Memory B cell (primary cell): ENCODE results near the gene LCA5L.
A peak's percentile ranks its signal among the peaks of the same experiment; 100 is the strongest.

ENCODE experiments used
- ATAC-seq: fragments of 150-1000 bp; cut with Tn5 transposase; 2 replicates; pipeline ENCODE4 v1.10.0; 2021; ENCODE audit warnings: low read depth, mild to moderate bottlenecking, moderate library complexity
- DNase-seq, 2 donors: peaks; one replicate each; pipeline ENCODE4 v3.0.0; 2022; ENCODE audit warnings: low spot score in 2 of 2
- H3K27ac Mint-ChIP-seq: one replicate; pipeline ENCODE4 v1.8.0; 2022; ENCODE audit warnings: mild to moderate bottlenecking, moderate library complexity, mixed read lengths
- H3K27me3 Mint-ChIP-seq: one replicate; pipeline ENCODE4 v1.8.0; 2022; ENCODE audit warnings: mixed read lengths
- H3K36me3 Mint-ChIP-seq: one replicate; pipeline ENCODE4 v1.8.0; 2022; ENCODE audit warnings: mild to moderate bottlenecking, mixed read lengths
- H3K4me1 Mint-ChIP-seq: one replicate; pipeline ENCODE4 v1.8.0; 2022; ENCODE audit warnings: mixed read lengths
- H3K4me3 Mint-ChIP-seq: one replicate; pipeline ENCODE4 v1.8.0; 2022; ENCODE audit warnings: mild to moderate bottlenecking, moderate library complexity, mixed read lengths
- H3K9me3 Mint-ChIP-seq: one replicate; pipeline ENCODE4 v1.8.0; 2022; ENCODE audit warnings: mixed read lengths

Gene LCA5L

GRCh38 chr21:39463308-39463707 is 17.7 kb upstream of the LCA5L start:
- peaks cover 2% of the 10 kb centered on the region for H3K4me1 Mint-ChIP-seq
- no peaks in the 10 kb centered on the region for H3K27me3 Mint-ChIP-seq
- H3K36me3 Mint-ChIP-seq = peaks cover 3% of the 10 kb centered on the region
- H3K9me3 Mint-ChIP-seq = no peaks in the 10 kb centered on the region
- no peak overlapping the region for H3K4me3 Mint-ChIP-seq
- no peak for ATAC-seq
- no peak for DNase-seq
- H3K27ac Mint-ChIP-seq = no peak overlapping the region

- Mint-ChIP-seq H3K27ac (no peak overlapping the region), H3K4me3 (no peak overlapping the region), H3K4me1 (peaks cover 2% of the 10 kb centered on the region), H3K36me3 (peaks cover 1% of the 10 kb centered on the region), H3K27me3 (no peaks in the 10 kb centered on the region), H3K9me3 (no peaks in the 10 kb centered on the region)
- DNase-seq (no peak), ATAC-seq (peak; percentile 58)
Measured at GRCh38 chr21:39461419-39461818, 15.8 kb upstream of the LCA5L start.

DNA sequence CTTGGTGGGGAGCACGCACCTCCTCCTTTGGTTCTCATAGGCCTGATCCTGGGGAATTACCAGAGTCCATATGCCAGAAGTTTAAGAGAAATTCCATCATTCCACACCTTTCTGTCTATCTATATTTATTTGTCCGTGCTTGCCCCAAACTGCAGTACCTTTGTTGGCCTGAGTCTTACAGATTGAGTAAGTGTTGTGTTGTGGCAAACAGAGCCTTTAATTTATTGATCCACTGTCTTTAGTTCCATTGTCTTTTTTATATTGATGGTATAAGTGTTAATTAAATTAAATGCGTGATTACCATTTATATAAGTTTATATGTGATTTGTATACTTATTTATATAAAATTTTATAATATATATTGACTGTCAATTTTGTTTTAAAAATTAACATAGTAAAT is 11.1 kb upstream of the LCA5L start:
- H3K27ac Mint-ChIP-seq = no peak overlapping the region
- H3K27me3 Mint-ChIP-seq = no peaks in the 10 kb centered on the region
- ATAC-seq (no peak), DNase-seq (no peak)
- H3K36me3 Mint-ChIP-seq = no peaks in the 10 kb centered on the region
- H3K4me1 Mint-ChIP-seq = peaks cover 2% of the 10 kb centered on the region
- no peak overlapping the region for H3K4me3 Mint-ChIP-seq
- no peaks in the 10 kb centered on the region for H3K9me3 Mint-ChIP-seq

DNA sequence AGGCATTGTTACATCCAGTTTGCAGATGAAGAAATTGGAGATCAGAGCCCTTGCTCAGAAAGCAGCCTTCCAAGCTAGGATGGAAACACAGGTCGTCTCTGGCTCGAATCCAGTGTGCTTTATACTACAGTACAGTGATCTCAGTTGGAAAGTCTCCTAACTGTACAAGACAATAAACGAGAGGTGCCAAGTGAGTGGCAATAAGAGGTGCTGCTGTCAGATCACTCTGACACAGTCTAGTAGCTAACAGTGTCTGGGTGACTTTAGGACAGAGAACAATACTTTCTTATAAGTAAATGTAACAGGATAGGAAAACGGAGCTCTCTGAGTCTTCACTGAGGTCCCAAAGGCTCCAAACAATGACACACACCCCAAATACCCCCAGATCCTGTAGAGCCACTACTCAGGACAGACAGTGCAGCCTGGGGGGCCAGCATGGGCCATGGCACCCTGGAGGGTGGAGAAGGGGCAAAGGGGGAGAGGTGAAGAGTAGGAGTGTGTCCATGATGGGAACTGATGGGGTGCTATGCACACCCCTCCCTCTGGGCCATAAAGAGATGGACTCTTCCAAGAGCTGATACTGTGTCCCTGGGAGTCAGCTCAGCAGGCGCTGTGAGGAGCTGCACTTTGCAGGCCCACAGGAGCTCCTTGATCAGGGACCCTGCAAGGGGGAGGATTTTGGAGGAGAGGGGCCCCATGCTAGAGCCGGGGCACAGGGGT is 9.5 kb upstream of the LCA5L start:
- Mint-ChIP-seq H3K36me3 (no peaks in the 10 kb centered on the region), H3K27ac (no peak overlapping the region), H3K27me3 (no peaks in the 10 kb centered on the region), H3K4me3 (no peak overlapping the region), H3K9me3 (no peaks in the 10 kb centered on the region), H3K4me1 (no peaks in the 10 kb centered on the region)
- DNase-seq (no peak), ATAC-seq (no peak)

DNA sequence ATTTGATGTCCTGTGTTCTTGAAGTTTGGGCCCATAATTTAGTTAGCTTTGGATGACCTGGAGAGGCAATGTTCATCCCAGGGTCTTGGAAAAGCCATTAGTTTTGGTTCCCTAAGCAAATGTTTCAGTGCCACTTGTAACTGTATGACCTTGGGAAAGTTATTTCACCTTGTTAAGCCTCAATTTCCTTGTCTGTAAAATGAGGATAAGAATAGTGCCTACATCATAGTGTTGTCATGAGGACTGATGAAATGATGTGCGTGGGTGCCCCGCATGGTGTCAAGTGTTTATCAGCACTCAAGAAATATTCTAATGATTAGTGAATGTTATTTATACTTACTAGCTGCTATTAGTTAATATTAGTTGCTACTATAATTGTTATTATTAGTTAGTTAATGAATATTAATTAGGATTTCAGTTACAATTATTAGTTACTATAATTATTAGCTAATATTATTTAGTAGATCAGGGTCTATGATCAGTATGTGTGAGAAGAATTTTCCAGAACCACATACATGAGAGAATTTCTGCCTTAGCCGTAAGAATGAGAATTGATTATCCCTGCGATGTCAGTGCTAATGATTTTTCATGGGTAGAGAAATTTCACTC is 8.1 kb upstream of the LCA5L start:
- Mint-ChIP-seq H3K9me3 (no peaks in the 10 kb centered on the region), H3K36me3 (no peaks in the 10 kb centered on the region), H3K27ac (no peak overlapping the region), H3K27me3 (no peaks in the 10 kb centered on the region), H3K4me3 (no peak overlapping the region), H3K4me1 (no peaks in the 10 kb centered on the region)
- ATAC-seq (no peak), DNase-seq (no peak)

GRCh38 chr21:39452970-39453342 is 7.4 kb upstream of the LCA5L start:
- no peaks in the 10 kb centered on the region for H3K36me3 Mint-ChIP-seq
- DNase-seq (no peak), ATAC-seq (no peak)
- no peaks in the 10 kb centered on the region for H3K4me1 Mint-ChIP-seq
- no peaks in the 10 kb centered on the region for H3K27me3 Mint-ChIP-seq
- H3K4me3 Mint-ChIP-seq = no peak overlapping the region
- H3K9me3 Mint-ChIP-seq = no peaks in the 10 kb centered on the region
- H3K27ac Mint-ChIP-seq = no peak overlapping the region

GRCh38 chr21:39452207-39452969 is 6.8 kb upstream of the LCA5L start:
- H3K27me3 Mint-ChIP-seq = no peaks in the 10 kb centered on the region
- no peaks in the 10 kb centered on the region for H3K4me1 Mint-ChIP-seq
- no peak overlapping the region for H3K4me3 Mint-ChIP-seq
- H3K36me3 Mint-ChIP-seq = no peaks in the 10 kb centered on the region
- no peaks in the 10 kb centered on the region for H3K9me3 Mint-ChIP-seq
- no peak overlapping the region for H3K27ac Mint-ChIP-seq
- no peak for DNase-seq
- ATAC-seq = no peak

GRCh38 chr21:39451332-39452206 is 6.0 kb upstream of the LCA5L start, which contains the start of gene SH3BGR:
Gene SH3BGR (plus strand): TSS chr21:39451970. CDS start chr21:39452097, 127 bp downstream.
- H3K9me3 Mint-ChIP-seq = no peaks in the 10 kb centered on the region
- H3K4me1 Mint-ChIP-seq = no peaks in the 10 kb centered on the region
- H3K27ac Mint-ChIP-seq = no peak within 1 kb of the TSS
- H3K27me3 Mint-ChIP-seq = no peaks in the 10 kb centered on the region
- no peaks in the 10 kb centered on the region for H3K36me3 Mint-ChIP-seq
- no peak within 1 kb of the TSS for H3K4me3 Mint-ChIP-seq
- DNase-seq (no peak), ATAC-seq (no peak)

DNA sequence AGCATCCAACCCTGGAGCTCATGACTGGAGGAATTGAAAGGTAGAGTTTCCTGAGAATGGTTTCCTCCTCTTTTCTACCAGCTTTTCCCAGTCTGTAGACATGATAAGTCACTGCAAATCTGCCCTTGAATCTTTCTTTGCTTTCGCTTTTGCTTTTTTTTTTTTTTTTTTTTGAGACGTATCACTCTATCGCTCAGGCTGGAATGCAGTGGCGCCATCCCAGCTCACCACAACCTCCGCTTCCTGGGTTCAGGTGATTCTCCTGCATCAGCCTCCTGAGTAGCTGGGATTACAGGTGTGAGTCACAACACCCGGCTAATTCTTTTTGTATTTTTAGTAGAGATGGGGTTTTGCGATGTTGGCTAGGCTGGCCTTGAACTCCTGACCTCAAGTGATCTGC is 1.7 kb upstream of the LCA5L start:
- ATAC-seq = no peak
- Mint-ChIP-seq H3K9me3 (no peaks in the 10 kb centered on the region), H3K27me3 (peaks cover 13% of the 10 kb centered on the region), H3K4me1 (peaks cover 8% of the 10 kb centered on the region), H3K27ac (no peak overlapping the region), H3K36me3 (no peaks in the 10 kb centered on the region), H3K4me3 (no peak overlapping the region)
- DNase-seq = no peak

DNA sequence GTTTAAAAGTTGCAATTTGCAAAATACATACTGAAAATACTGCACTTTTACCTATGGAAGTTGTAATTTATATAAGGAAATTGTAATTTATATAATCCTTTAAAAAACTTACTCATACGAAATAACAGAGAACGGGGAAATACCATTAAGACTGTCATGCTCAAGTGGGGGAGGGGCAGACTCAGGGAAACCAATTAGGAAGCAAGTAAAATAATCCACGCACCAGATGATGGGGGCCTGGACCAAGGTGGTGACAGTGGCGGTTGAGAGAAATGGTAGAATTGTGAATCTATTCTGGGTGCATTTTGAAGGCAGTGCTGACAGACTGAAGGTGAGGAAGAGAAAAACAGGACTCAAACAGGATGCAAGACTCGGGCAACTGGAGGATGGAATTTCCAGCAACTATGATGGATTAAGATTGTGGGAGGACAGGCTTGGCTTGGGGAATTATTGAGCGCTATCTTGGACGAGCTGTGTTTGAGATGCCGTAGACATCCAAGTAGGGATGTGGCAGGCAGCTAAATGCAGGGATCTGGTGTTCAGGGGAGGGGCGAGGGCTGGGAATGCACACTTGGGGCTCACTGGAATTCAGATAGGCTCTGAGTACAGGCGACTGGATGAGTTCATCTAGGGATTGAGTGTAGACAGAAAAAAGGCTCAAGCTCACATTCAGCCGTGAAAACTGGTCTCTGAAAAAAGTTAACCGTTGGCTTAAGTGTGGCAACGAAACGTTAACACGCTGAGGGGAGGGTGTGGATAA is 977 bp downstream of the LCA5L start:
- Mint-ChIP-seq H3K4me1 (peaks cover 8% of the 10 kb centered on the region), H3K27ac (peak overlapping the region; percentile 93), H3K4me3 (peak overlapping the region; percentile 91), H3K9me3 (no peaks in the 10 kb centered on the region), H3K36me3 (no peaks in the 10 kb centered on the region), H3K27me3 (peaks cover 19% of the 10 kb centered on the region)
- no peak for DNase-seq
- ATAC-seq = no peak

DNA sequence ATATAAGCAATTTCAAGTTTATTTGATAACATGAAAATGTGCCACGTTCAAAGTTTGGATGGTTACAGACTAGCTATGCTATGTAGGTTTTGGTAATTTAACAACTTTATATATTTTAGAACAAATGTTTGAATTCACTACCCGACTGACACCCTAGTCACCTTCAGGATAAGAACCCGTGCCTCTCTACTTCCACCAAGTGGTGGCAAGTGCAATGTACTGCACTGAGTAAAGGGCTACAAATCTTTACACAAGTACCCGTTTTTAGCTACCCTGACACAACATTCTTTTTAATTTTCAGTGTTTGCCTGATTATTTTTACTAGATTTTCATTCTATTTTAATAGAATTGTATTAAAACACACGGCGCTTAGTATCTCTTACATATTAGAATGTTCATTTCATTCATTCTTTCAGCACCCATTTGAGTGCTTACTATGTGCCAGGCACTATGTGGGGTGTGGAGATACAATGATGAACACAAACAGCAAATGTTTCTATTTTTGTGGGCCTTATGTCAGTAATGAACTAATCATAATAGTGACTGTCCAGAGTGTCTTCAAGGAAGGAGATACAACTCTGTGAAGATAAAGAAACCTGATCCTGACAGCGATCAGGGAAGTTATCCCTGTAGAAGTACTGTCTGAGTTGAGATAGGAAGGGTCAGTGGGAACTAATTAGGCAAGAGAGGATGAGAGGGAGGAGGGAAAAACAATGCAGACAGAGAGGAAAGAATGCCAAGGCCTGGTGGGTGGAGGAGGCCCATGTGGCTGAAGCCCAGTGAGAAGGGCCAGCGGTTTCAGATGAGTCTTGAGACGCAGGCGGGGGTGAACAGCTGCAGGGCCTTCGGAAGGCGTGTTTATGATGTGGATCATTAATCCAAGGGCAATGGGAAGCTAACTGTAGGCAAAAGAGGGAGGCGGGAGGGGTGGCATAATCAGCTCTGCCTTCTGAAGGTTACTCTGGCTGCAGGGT is 3.8 kb downstream of the LCA5L start:
- peak in 1 of 2 donors; percentile 31 for DNase-seq

DNA sequence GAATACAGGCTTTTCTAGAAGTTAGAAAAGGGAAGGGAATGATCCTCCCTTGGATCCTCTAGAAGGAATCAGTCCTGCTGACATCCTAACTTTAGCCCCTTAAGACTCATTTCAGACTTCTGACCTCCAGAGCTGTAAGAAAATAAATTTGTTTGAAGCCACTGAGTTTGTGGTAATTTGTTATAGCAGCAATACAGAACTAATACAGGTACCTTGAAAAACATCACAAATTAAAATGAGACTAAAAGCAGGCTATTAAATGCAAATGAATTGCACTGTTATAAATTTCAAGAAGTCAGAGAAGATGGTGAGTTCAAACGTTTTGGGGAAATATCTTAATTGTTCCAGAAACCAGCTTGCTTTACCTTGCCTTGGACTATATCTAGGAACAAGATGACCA is 6.3 kb downstream of the LCA5L start:
- peaks cover 2% of the 10 kb centered on the region for H3K9me3 Mint-ChIP-seq
- no peak for ATAC-seq

More for the DNA sequence above, 3.8 kb downstream of the LCA5L start:
- Mint-ChIP-seq H3K9me3 (peaks cover 2% of the 10 kb centered on the region), H3K36me3 (peaks cover 2% of the 10 kb centered on the region), H3K27ac (no peak overlapping the region), H3K27me3 (peaks cover 23% of the 10 kb centered on the region), H3K4me3 (no peak overlapping the region), H3K4me1 (peaks cover 8% of the 10 kb centered on the region)
- ATAC-seq = peak; percentile 32

More for the DNA sequence above, 6.3 kb downstream of the LCA5L start:
- Mint-ChIP-seq H3K36me3 (peaks cover 2% of the 10 kb centered on the region), H3K4me3 (no peak overlapping the region), H3K4me1 (no peaks in the 10 kb centered on the region), H3K27me3 (peaks cover 22% of the 10 kb centered on the region), H3K27ac (no peak overlapping the region)
- no peak for DNase-seq
